Left ventricle myocardium inferior (tissue), 1 donor: Measurements from ENCODE around the gene PPP2R3A. TPM values are rescaled to one million over a fixed set of nuclear protein-coding genes. Genes with fewer than 3 reads are reported as not detected.
A peak's percentile ranks its signal among the peaks of the same experiment; 100 is the strongest.

Experiments
- DNase-seq: peaks from one replicate; pipeline ENCODE4 v3.0.0-alpha.2; 2020
- H3K27ac ChIP-seq: fragments of 200-600 bp; replicated peaks from 2 replicates; pipeline ENCODE4 v1.8.0; 2021
- H3K27me3 ChIP-seq: fragments of 200-600 bp; 2 replicates; pipeline ENCODE4 v1.8.0; 2021; ENCODE audit warnings: low read depth
- H3K36me3 ChIP-seq: fragments of 200-600 bp; 2 replicates; pipeline ENCODE4 v1.8.0; 2021
- H3K4me1 ChIP-seq: fragments of 200-600 bp; 2 replicates; pipeline ENCODE4 v1.8.0; 2021
- H3K4me3 ChIP-seq: fragments of 200-600 bp; 2 replicates; pipeline ENCODE4 v1.8.0; 2021; ENCODE audit warnings: mild to moderate bottlenecking, moderate library complexity
- H3K9me3 ChIP-seq: fragments of 200-600 bp; replicated peaks from 2 replicates; pipeline ENCODE4 v1.8.0; 2021
- intact Hi-C: fragments of 100-400 bp; cut with micrococcal nuclease; formaldehyde crosslinking; loops from one replicate; pipeline ENCODE4 v1.11.0; 2022
- total RNA-seq: library from RNA; stranded (reverse); fragmentation: NEBNext Ultra II Directional; extraction: Animal tissue kit (Norgen Biotek cat#: 25700); gene quantifications from one replicate; pipeline ENCODE4 v1.2.1, GENCODE V29; 2021
- TF ChIP-seq, protein P1 (sequence below): fragments of 200-600 bp; IDR thresholded peaks from 2 replicates; pipeline ENCODE4 v1.8.0; 2021; ENCODE audit warnings: antibody characterized with exemption, mild to moderate bottlenecking, borderline replicate concordance
- donor health status: DM: no; HTN: yes; CAD: no; lungs with severe emphysema.

PPP2R3A gene
- total RNA-seq, 1 donor from 2014 or later, result 94.9 TPM

DNA sequence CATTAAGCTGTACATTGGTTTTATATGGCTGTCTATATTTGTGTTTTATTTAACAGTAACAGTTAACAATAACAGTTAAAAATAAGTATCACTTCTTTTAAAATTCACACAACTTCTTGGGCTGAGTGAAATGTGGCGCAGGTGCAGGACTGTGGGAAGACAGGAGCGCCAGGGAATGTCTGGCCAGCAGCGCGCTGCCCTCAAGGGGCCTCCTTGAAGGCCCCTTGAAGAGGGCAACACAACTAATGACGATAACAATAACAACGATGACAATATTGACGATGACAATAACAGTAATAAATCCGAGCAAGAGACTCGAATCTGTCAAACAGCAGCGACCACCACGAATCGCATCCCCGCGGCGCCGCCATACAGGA is 411 bp upstream of the PPP2R3A start:
- Histone ChIP-seq H3K27me3 (no peaks in the 10 kb centered on the region), H3K4me1 (peaks cover 44% of the 10 kb centered on the region), H3K4me3 (peak overlapping the region; percentile 90), H3K36me3 (no peaks in the 10 kb centered on the region), H3K27ac (peak overlapping the region; percentile 92), H3K9me3 (peaks cover 15% of the 10 kb centered on the region)
- TF ChIP-seq, protein P1, sequence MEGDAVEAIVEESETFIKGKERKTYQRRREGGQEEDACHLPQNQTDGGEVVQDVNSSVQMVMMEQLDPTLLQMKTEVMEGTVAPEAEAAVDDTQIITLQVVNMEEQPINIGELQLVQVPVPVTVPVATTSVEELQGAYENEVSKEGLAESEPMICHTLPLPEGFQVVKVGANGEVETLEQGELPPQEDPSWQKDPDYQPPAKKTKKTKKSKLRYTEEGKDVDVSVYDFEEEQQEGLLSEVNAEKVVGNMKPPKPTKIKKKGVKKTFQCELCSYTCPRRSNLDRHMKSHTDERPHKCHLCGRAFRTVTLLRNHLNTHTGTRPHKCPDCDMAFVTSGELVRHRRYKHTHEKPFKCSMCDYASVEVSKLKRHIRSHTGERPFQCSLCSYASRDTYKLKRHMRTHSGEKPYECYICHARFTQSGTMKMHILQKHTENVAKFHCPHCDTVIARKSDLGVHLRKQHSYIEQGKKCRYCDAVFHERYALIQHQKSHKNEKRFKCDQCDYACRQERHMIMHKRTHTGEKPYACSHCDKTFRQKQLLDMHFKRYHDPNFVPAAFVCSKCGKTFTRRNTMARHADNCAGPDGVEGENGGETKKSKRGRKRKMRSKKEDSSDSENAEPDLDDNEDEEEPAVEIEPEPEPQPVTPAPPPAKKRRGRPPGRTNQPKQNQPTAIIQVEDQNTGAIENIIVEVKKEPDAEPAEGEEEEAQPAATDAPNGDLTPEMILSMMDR, result no peak
- intact Hi-C loops, result no loop called here
- DNase-seq, result no peak

DNA sequence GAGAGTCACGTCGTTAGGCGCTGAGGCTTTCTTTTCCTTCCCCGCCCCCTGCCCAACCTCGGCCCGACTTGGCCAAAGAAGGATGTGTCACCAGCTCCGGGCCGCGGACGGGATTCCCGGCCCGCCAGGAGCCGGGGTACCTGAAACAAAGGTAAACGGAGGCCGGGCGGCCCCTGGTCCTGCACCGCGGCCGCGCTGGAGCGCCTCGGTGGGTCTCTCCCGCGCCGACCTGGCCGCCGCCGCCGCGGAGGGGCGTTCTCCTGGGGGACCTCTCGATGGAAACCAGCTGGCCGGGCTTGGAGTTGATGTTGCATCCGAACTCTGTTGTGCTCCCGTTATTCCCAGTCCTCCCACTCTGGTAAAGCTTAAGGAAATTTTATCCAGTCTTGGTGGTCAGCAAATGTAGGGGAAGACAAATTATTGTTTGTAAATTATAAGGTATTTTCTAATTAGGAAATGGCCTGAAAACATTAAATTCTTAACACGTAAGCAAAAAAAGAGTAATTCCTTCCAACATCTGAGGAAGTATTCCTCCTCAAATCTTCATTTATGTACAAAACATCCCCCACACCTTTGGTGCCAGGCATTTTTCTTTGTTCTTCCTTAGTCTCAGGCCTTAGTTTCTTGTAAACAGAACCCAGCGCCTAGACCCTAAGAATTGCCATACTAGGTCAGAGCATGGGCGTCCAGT is 888 bp downstream of the PPP2R3A start:
- Histone ChIP-seq H3K27me3 (no peaks in the 10 kb centered on the region), H3K36me3 (no peaks in the 10 kb centered on the region), H3K27ac (peak overlapping the region; percentile 92), H3K9me3 (peaks cover 2% of the 10 kb centered on the region), H3K4me3 (peak overlapping the region; percentile 90), H3K4me1 (peaks cover 47% of the 10 kb centered on the region)
- intact Hi-C loops, result no loop called here
- no peak for DNase-seq
- TF ChIP-seq, protein P1, result no peak

DNA sequence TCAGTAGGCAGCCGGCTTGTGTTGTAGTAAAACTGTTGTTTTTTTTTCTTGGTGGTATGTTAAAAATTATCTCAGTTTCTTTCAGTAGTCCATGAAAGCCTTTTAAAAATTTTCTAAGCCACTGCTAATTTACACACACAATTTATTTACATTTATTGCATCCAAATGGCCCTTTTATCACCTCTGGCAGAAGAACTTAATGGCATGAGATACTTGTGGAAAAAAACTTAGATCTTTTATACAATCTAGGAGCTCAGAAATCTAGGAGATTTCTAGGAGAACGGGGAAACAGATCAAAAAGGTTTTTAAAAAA is 1.4 kb downstream of the PPP2R3A start:
- peak overlapping the region; percentile 90 for H3K4me3 ChIP-seq
- no peaks in the 10 kb centered on the region for H3K36me3 ChIP-seq
- peaks cover 47% of the 10 kb centered on the region for H3K4me1 ChIP-seq
- intact Hi-C loops, result no loop called here
- H3K27me3 ChIP-seq, result no peaks in the 10 kb centered on the region
- peak overlapping the region; percentile 92 for H3K27ac ChIP-seq
- no peaks in the 10 kb centered on the region for H3K9me3 ChIP-seq
- DNase-seq, result no peak
- TF ChIP-seq, protein P1, result no peak

DNA sequence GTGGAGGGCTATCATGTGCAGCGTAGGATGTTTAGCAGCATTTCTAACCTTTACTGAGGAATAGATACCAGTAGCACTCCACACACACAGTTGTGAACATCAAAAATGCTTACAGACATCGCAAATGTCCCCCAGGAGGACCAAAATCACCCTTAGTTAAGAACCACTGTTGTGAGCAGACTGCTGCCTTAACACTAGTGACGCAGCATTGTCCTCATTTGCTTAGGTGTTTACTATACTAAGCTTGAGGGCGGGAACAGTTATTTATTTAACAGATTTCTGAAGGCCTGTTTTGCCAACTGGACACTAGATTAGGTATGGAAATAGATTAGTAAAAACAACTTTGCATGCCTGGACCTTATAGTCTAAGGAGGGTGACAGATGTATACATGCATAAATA is 2.3 kb downstream of the PPP2R3A start:
- Histone ChIP-seq H3K27ac (peak overlapping the region; percentile 92), H3K4me3 (peak overlapping the region; percentile 90), H3K4me1 (peaks cover 47% of the 10 kb centered on the region), H3K36me3 (no peaks in the 10 kb centered on the region), H3K9me3 (no peaks in the 10 kb centered on the region), H3K27me3 (no peaks in the 10 kb centered on the region)
- intact Hi-C loops, result no loop called here
- no peak for DNase-seq
- TF ChIP-seq, protein P1, result no peak

DNA sequence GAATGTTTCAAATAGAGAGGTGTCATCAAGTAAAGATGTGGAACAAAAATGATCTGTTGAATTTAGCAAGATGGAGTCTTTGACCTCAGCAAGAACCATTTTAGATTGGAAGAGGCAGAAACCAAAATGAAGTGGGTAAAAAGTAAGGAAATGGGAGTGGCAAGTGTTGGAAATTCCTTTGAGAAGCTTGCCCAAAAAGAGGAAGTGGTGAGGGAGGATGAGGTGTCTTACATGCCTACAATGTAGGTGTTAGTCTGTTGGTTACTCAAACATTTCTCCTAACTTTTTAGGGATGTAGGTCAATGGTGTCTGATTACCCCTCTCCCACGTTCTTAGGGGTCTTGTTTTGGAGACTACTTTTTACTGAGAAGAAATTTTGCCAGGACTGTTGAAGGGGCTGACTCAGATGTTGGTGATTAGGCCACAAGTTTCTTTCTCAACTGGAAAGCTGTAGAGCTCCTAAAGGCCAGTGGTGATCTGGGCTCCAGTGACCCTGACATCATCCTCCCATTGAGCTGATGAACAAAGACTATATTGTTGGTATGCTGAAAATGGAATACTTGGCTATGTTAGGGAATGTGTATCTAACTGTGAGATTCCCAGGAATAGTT is 5.1 kb downstream of the PPP2R3A start:
- no peaks in the 10 kb centered on the region for H3K36me3 ChIP-seq
- H3K27ac ChIP-seq, result no peak overlapping the region
- TF ChIP-seq, protein P1, result no peak
- H3K9me3 ChIP-seq, result no peaks in the 10 kb centered on the region
- intact Hi-C loops, result no loop called here
- no peak overlapping the region for H3K4me3 ChIP-seq
- no peaks in the 10 kb centered on the region for H3K27me3 ChIP-seq
- peaks cover 49% of the 10 kb centered on the region for H3K4me1 ChIP-seq
- DNase-seq, result no peak
